ENCODE measurements around the gene CEND1.

The CEND1 gene

GRCh38 chr11:762421-763072, 27.3 kb downstream of the CEND1 start:
- H3K27ac ChIP-seq: peak overlapping the region; percentile 50
- in situ Hi-C loops (cut with HindIII; ENCODE audit: low pct_ligation_motif_present, low sequenced_read_pairs): no loop called here
- no peak overlapping the region for H3K4me3 ChIP-seq (ENCODE audit: low read depth, low read length)
- peaks cover 83% of the 10 kb centered on the region for H3K36me3 ChIP-seq (replicated peaks)
- no peaks in the 10 kb centered on the region for H3K27me3 ChIP-seq (replicated peaks)
- peak; percentile 33 for DNase-seq
- peak; percentile 53 for TF ChIP-seq CTCF (IDR thresholded peaks at IDR 0.05; ENCODE audit: low read depth, low read length, missing control alignments)

GRCh38 chr11:761526-762108, 28.3 kb downstream of the CEND1 start:
- Histone ChIP-seq H3K27me3 (replicated peaks) (no peaks in the 10 kb centered on the region), H3K27ac (no peak overlapping the region), H3K4me3 (ENCODE audit: low read depth, low read length) (no peak overlapping the region), H3K36me3 (replicated peaks) (peaks cover 79% of the 10 kb centered on the region)
- TF ChIP-seq CTCF (IDR thresholded peaks at IDR 0.05; ENCODE audit: low read depth, low read length, missing control alignments): no peak
- in situ Hi-C loops (cut with HindIII; ENCODE audit: low pct_ligation_motif_present, low sequenced_read_pairs): no loop called here
- DNase-seq: no peak

- peaks cover 72% of the 10 kb centered on the region for H3K36me3 ChIP-seq (replicated peaks)
- TF ChIP-seq CTCF (IDR thresholded peaks at IDR 0.05; ENCODE audit: low read depth, low read length, missing control alignments): no peak
- DNase-seq: no peak
- H3K4me3 ChIP-seq (ENCODE audit: low read depth, low read length): no peak overlapping the region
- in situ Hi-C loops (cut with HindIII; ENCODE audit: low pct_ligation_motif_present, low sequenced_read_pairs): no loop called here
- H3K27ac ChIP-seq: no peak overlapping the region
- H3K27me3 ChIP-seq (replicated peaks): no peaks in the 10 kb centered on the region
Measured at GRCh38 chr11:760236-760635, 29.7 kb downstream of the CEND1 start.

- no peak for DNase-seq
- TF ChIP-seq CTCF (IDR thresholded peaks at IDR 0.05; ENCODE audit: low read depth, low read length, missing control alignments): no peak
- in situ Hi-C loops (cut with HindIII; ENCODE audit: low pct_ligation_motif_present, low sequenced_read_pairs): no loop called here
- Histone ChIP-seq H3K27me3 (replicated peaks) (no peaks in the 10 kb centered on the region), H3K4me3 (ENCODE audit: low read depth, low read length) (no peak overlapping the region), H3K27ac (no peak overlapping the region), H3K36me3 (replicated peaks) (peaks cover 9% of the 10 kb centered on the region)
Measured at GRCh38 chr11:749731-750130, 40.2 kb downstream of the CEND1 start.

- Histone ChIP-seq H3K36me3 (replicated peaks) (peaks cover 9% of the 10 kb centered on the region), H3K4me3 (ENCODE audit: low read depth, low read length) (peak overlapping the region; percentile 69), H3K27ac (peak overlapping the region; percentile 82), H3K27me3 (replicated peaks) (no peaks in the 10 kb centered on the region)
- TF ChIP-seq CTCF (IDR thresholded peaks at IDR 0.05; ENCODE audit: low read depth, low read length, missing control alignments): no peak
- DNase-seq: no peak
- in situ Hi-C loops (cut with HindIII; ENCODE audit: low pct_ligation_motif_present, low sequenced_read_pairs): no loop called here
Measured at GRCh38 chr11:748007-748359, 41.9 kb downstream of the CEND1 start.

All from brain microvascular endothelial cell (primary cell).